T-helper 2 cell treated with Interferon-gamma antibody and Interleukin-4, amounts not matched to agents 5 μg/mL and 100 μg/mL, for 36 hours (primary cell): ENCODE results near the gene DGKI.

Source experiments
- DNase-seq: peaks from one replicate; pipeline ENCODE4 v3.0.0; 2021; ENCODE audit warnings: low spot score
- H3K27ac Mint-ChIP-seq: one replicate; pipeline ENCODE4 v1.8.0; 2021; ENCODE audit warnings: mild to moderate bottlenecking, mixed read lengths
- H3K27me3 Mint-ChIP-seq: one replicate; pipeline ENCODE4 v1.8.0; 2021; ENCODE audit warnings: low read depth, mixed read lengths
- H3K36me3 Mint-ChIP-seq: one replicate; pipeline ENCODE4 v1.8.0; 2021; ENCODE audit warnings: low read depth, mixed read lengths
- H3K4me1 Mint-ChIP-seq: one replicate; pipeline ENCODE4 v1.8.0; 2021; ENCODE audit warnings: low read depth, mixed read lengths
- H3K4me3 Mint-ChIP-seq: one replicate; pipeline ENCODE4 v1.8.0; 2022; ENCODE audit warnings: mild to moderate bottlenecking, moderate library complexity, mixed read lengths
- H3K9me3 Mint-ChIP-seq: one replicate; pipeline ENCODE4 v1.8.0; 2021; ENCODE audit warnings: mixed read lengths

The DGKI gene

GRCh38 chr7:137399827-137400823 is 446.6 kb downstream of the DGKI start:
- Mint-ChIP-seq H3K27ac (no peak overlapping the region), H3K4me3 (no peak overlapping the region), H3K36me3 (no peaks in the 10 kb centered on the region), H3K9me3 (no peaks in the 10 kb centered on the region), H3K27me3 (no peaks in the 10 kb centered on the region), H3K4me1 (no peaks in the 10 kb centered on the region)
- no peak for DNase-seq

DNA sequence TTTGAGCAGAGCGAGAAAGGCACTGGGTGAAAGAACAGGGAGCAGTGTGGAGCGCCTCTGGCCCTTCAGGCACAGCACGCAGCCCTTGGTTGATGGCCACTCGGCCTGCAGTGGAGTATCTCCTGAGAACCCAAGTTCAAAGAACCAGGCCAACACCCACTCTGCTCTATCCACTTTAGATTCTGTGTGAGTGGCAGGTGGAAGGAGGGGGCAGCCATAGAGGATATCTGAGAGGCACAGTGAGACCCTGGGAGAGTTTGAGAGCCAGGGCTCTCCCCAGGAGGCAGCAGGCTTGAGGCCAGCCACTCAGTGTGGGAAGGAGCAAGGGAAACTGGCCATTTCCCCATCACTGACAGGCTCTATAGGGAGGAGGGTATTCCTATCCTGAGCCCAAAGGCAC is 450.7 kb downstream of the DGKI start:
- no peaks in the 10 kb centered on the region for H3K27me3 Mint-ChIP-seq
- no peaks in the 10 kb centered on the region for H3K9me3 Mint-ChIP-seq

GRCh38 chr7:137395420-137395819 is 451.4 kb downstream of the DGKI start:
- no peak overlapping the region for H3K27ac Mint-ChIP-seq
- no peaks in the 10 kb centered on the region for H3K27me3 Mint-ChIP-seq
- H3K4me3 Mint-ChIP-seq, result no peak overlapping the region
- H3K36me3 Mint-ChIP-seq, result no peaks in the 10 kb centered on the region
- H3K4me1 Mint-ChIP-seq, result no peaks in the 10 kb centered on the region
- H3K9me3 Mint-ChIP-seq, result no peaks in the 10 kb centered on the region
- DNase-seq, result no peak

More for the DNA sequence above, 450.7 kb downstream of the DGKI start:
- Mint-ChIP-seq H3K36me3 (no peaks in the 10 kb centered on the region), H3K4me1 (no peaks in the 10 kb centered on the region), H3K27ac (no peak overlapping the region), H3K4me3 (no peak overlapping the region)
- no peak for DNase-seq

DNA sequence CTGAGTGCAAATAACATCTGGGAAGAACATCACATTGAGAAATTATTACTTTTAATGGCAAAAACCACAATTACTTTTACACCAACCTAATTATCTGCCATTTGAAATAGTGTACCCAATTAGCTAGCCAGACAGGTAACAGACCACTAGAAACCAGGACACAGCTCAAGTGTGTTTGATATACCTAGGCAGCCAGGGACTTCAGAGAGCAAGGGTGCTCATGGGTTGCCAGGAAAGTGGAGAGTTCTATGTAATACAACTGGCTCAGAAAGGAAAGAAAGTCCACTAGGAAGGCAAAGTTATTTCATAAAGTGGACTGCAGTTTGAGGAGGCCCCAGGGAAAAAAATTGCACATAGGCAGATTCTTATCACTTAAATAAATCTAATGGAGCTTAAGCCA is 453.2 kb downstream of the DGKI start:
- H3K27me3 Mint-ChIP-seq, result no peaks in the 10 kb centered on the region
- H3K4me1 Mint-ChIP-seq, result no peaks in the 10 kb centered on the region
- no peak overlapping the region for H3K4me3 Mint-ChIP-seq
- H3K36me3 Mint-ChIP-seq, result no peaks in the 10 kb centered on the region
- no peaks in the 10 kb centered on the region for H3K9me3 Mint-ChIP-seq
- no peak overlapping the region for H3K27ac Mint-ChIP-seq
- no peak for DNase-seq

- Mint-ChIP-seq H3K4me3 (no peak overlapping the region), H3K9me3 (no peaks in the 10 kb centered on the region)
These were observed 456.7 kb downstream of the DGKI start for GRCh38 chr7:137390076-137390475.

DNA sequence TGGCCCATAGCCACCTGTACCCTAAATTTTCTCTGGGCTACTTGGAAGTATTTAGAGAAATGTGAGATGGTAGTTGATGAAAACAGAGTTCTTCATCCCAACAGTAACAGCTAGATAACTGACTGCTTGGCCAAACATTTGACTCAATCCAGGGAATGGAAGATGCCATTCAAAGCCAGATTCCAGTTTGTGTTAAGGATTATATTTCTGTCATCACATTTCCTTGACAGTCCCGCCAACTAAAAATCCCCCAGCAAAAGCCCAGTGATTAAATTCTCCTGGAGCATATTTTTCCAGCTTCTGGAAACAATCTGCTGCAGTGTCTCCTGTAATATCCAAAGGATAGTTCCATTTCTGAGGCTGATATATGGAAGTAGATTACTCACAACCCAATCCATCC is 457.9 kb downstream of the DGKI start:
- no peak overlapping the region for H3K27ac Mint-ChIP-seq
- H3K4me1 Mint-ChIP-seq, result no peaks in the 10 kb centered on the region
- no peaks in the 10 kb centered on the region for H3K36me3 Mint-ChIP-seq
- H3K4me3 Mint-ChIP-seq, result no peak overlapping the region
- no peaks in the 10 kb centered on the region for H3K9me3 Mint-ChIP-seq
- no peak for DNase-seq
- H3K27me3 Mint-ChIP-seq, result no peaks in the 10 kb centered on the region

More at GRCh38 chr7:137390076-137390475, 456.7 kb downstream of the DGKI start:
- Mint-ChIP-seq H3K4me1 (no peaks in the 10 kb centered on the region), H3K36me3 (no peaks in the 10 kb centered on the region), H3K27ac (no peak overlapping the region), H3K27me3 (no peaks in the 10 kb centered on the region)
- no peak for DNase-seq

DNA sequence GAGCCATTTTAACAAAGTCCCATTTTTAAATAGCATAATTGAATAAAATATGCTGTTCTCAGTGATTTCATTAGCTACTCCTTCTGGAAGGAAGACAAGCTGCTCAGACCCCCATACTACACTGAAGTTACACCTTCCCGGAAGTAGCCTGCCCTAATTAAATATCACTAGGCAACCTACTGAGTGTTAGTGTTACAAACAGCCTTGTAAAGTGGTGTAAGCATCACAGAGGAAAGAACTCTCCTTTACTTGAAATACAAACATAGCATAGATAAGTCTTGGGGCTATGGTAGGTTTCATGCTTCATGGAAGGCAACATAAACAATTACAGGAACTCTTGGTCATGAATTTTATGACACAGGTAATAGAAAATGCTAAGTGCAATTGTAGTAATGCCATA is 459.8 kb downstream of the DGKI start:
- H3K4me1 Mint-ChIP-seq, result no peaks in the 10 kb centered on the region
- H3K9me3 Mint-ChIP-seq, result peaks cover 4% of the 10 kb centered on the region
- no peaks in the 10 kb centered on the region for H3K36me3 Mint-ChIP-seq
- H3K4me3 Mint-ChIP-seq, result no peak overlapping the region
- no peaks in the 10 kb centered on the region for H3K27me3 Mint-ChIP-seq
- DNase-seq, result no peak
- H3K27ac Mint-ChIP-seq, result no peak overlapping the region

- Mint-ChIP-seq H3K4me1 (no peaks in the 10 kb centered on the region), H3K36me3 (no peaks in the 10 kb centered on the region), H3K9me3 (peaks cover 4% of the 10 kb centered on the region), H3K4me3 (no peak overlapping the region), H3K27ac (no peak overlapping the region), H3K27me3 (no peaks in the 10 kb centered on the region)
- DNase-seq, result no peak
These were observed 465.7 kb downstream of the DGKI start for GRCh38 chr7:137381045-137381444.

GRCh38 chr7:137373507-137373906 is 473.3 kb downstream of the DGKI start:
- Mint-ChIP-seq H3K4me1 (no peaks in the 10 kb centered on the region), H3K36me3 (no peaks in the 10 kb centered on the region), H3K9me3 (no peaks in the 10 kb centered on the region), H3K4me3 (no peak overlapping the region), H3K27ac (no peak overlapping the region), H3K27me3 (no peaks in the 10 kb centered on the region)
- no peak for DNase-seq

- Mint-ChIP-seq H3K27me3 (no peaks in the 10 kb centered on the region), H3K4me1 (no peaks in the 10 kb centered on the region), H3K27ac (no peak overlapping the region), H3K9me3 (no peaks in the 10 kb centered on the region), H3K4me3 (no peak overlapping the region), H3K36me3 (no peaks in the 10 kb centered on the region)
- DNase-seq, result no peak
These were observed 475.2 kb downstream of the DGKI start for GRCh38 chr7:137371616-137372015.

GRCh38 chr7:137366995-137367394 is 479.8 kb downstream of the DGKI start:
- DNase-seq, result no peak
- no peaks in the 10 kb centered on the region for H3K27me3 Mint-ChIP-seq
- H3K4me1 Mint-ChIP-seq, result no peaks in the 10 kb centered on the region
- no peak overlapping the region for H3K4me3 Mint-ChIP-seq
- no peak overlapping the region for H3K27ac Mint-ChIP-seq
- H3K9me3 Mint-ChIP-seq, result peaks cover 21% of the 10 kb centered on the region
- no peaks in the 10 kb centered on the region for H3K36me3 Mint-ChIP-seq

DNA sequence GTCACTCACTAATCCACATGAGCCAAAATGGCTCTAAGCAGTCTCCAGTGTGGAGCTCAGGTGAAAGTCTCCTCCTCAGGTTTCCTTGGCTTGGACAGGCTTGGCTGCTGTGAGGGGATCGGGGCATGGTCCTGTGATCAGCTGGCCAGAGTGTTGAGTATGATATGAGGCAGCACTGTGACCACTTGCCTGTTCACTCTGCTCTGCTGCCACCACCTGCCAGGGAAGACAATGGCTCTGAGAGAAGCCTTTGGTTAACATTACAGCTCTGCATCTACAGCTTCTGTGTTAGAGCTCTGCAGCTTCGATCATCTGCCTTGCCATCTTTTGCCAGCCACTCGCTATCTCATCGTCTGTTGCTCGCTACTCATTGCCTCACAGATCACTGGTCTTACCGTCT is 483.1 kb downstream of the DGKI start:
- Mint-ChIP-seq H3K4me1 (no peaks in the 10 kb centered on the region), H3K9me3 (peaks cover 42% of the 10 kb centered on the region), H3K36me3 (no peaks in the 10 kb centered on the region), H3K27ac (no peak overlapping the region), H3K27me3 (no peaks in the 10 kb centered on the region), H3K4me3 (no peak overlapping the region)
- no peak for DNase-seq

GRCh38 chr7:137360087-137360679 is 486.6 kb downstream of the DGKI start:
- Mint-ChIP-seq H3K4me1 (no peaks in the 10 kb centered on the region), H3K27me3 (no peaks in the 10 kb centered on the region), H3K9me3 (peaks cover 38% of the 10 kb centered on the region), H3K36me3 (no peaks in the 10 kb centered on the region), H3K4me3 (no peak overlapping the region), H3K27ac (no peak overlapping the region)
- no peak for DNase-seq

DNA sequence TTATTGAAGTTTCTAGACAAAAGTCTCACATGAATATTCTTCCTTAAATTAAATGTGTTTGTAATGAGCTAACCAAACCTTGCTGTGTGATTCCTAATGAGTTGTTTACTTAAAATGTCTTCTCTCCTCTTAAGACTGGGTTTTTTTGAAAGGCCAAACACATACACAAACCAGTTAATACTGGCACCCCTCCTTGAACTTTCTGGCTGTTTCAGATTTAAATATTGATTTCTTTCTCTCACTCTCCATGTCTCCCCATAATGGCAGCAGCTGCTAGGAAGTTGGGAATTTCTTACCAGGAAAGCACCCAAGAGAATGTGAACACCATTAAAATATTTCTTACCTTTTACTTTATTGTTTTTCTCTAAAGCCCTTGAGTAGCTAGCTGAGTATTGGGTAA is 491.8 kb downstream of the DGKI start:
- Mint-ChIP-seq H3K36me3 (no peaks in the 10 kb centered on the region), H3K27ac (no peak overlapping the region), H3K27me3 (no peaks in the 10 kb centered on the region), H3K9me3 (peaks cover 4% of the 10 kb centered on the region), H3K4me3 (no peak overlapping the region), H3K4me1 (no peaks in the 10 kb centered on the region)
- DNase-seq, result no peak
